Bronchial epithelial cell (primary cell): Measurements from ENCODE around the gene RHD. TPM values are rescaled to one million over a fixed set of nuclear protein-coding genes. Genes with fewer than 3 reads are reported as not detected.
"Not testable (repeated sequence)": the region's sequence is repeated elsewhere in the genome, so short reads cannot be mapped to it uniquely, and the experiment has no call there.

ENCODE experiments used
- DNase-seq: peaks from one replicate; pipeline ENCODE4 v3.0.0-alpha.2; 2010; ENCODE audit warnings: low read depth
- FAIRE-seq: peaks from 2 replicates; lab custom pipeline; 2011; peaks lifted over from hg19 to GRCh38; lab: Jason Lieb, UNC
- H3K27me3 ChIP-seq: 2 replicates; pipeline ENCODE4 v1.5.1; 2011; ENCODE audit warnings: low read length; ENCODE audit not compliant: control insufficient read depth, insufficient read depth
- H3K36me3 ChIP-seq: 2 replicates; pipeline ENCODE4 v1.5.1; 2011; ENCODE audit warnings: low read length; ENCODE audit not compliant: control insufficient read depth, insufficient read depth
- H3K4me3 ChIP-seq: 2 replicates; pipeline ENCODE4 v1.5.1; 2011; ENCODE audit warnings: mild to moderate bottlenecking, low read depth, low read length, control low read depth
- total RNA-seq: library from RNA; depleted of rRNA; stranded (reverse); fragments of >200 nt; gene quantifications from 2 replicates; pipeline ENCODE4 v1.2.1, GENCODE V29; 2014
- TF ChIP-seq, protein P1 (sequence below): IDR thresholded peaks from 2 replicates; pipeline ENCODE4 v1.5.1; 2011; ENCODE audit warnings: mild to moderate bottlenecking, moderate library complexity, low read length, control low read depth, inconsistent platforms; ENCODE audit not compliant: insufficient read depth, severe bottlenecking

The RHD gene
- total RNA-seq, 1 donor from 2014 or later, result not detected

DNA sequence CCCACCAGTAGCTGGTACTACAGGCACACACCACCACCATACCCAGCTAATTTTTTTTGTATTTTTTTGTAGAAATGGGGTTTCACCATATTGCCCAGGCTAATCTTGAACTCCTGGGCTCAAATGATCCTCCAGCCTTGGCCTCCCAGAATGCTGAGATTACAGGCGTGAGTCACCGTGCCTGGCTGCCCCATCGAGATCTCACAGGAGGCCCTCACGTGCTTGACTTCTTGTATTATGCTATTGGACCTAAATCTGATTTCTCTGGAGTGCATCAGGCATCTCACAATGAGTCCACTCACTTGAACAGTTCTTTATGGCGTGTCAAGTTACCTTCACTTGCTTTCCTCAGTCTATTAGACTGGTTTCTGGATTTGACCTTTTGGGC, 15.7 kb upstream of the RHD start:
- no peak overlapping the region for H3K4me3 ChIP-seq
- TF ChIP-seq, protein P1, sequence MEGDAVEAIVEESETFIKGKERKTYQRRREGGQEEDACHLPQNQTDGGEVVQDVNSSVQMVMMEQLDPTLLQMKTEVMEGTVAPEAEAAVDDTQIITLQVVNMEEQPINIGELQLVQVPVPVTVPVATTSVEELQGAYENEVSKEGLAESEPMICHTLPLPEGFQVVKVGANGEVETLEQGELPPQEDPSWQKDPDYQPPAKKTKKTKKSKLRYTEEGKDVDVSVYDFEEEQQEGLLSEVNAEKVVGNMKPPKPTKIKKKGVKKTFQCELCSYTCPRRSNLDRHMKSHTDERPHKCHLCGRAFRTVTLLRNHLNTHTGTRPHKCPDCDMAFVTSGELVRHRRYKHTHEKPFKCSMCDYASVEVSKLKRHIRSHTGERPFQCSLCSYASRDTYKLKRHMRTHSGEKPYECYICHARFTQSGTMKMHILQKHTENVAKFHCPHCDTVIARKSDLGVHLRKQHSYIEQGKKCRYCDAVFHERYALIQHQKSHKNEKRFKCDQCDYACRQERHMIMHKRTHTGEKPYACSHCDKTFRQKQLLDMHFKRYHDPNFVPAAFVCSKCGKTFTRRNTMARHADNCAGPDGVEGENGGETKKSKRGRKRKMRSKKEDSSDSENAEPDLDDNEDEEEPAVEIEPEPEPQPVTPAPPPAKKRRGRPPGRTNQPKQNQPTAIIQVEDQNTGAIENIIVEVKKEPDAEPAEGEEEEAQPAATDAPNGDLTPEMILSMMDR, result no peak
- no peaks in the 10 kb centered on the region for H3K27me3 ChIP-seq
- FAIRE-seq, result no peak
- H3K36me3 ChIP-seq, result no peaks in the 10 kb centered on the region
- DNase-seq, result no peak

DNA sequence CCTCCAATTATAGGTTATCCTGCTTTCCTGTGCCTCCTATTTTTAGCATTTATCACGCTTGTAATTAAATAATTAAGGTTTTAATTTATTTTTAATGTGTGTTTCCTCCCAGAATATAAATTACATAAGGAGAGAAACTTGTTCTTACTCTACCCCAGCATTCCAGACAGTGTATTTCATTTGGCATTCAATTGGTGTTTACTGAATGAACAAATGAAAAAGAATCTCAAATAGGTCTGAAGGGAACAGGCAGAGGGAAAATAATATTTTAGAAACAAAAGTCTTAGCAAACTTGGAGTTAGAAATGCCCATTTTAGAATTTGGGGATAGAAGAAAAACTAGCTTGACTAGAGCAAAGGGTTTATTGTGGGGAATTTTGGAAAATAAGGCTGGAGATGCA, 15.1 kb upstream of the RHD start:
- TF ChIP-seq, protein P1, result no peak
- DNase-seq, result no peak
- no peaks in the 10 kb centered on the region for H3K27me3 ChIP-seq
- H3K4me3 ChIP-seq, result no peak overlapping the region
- FAIRE-seq, result no peak
- H3K36me3 ChIP-seq, result no peaks in the 10 kb centered on the region

DNA sequence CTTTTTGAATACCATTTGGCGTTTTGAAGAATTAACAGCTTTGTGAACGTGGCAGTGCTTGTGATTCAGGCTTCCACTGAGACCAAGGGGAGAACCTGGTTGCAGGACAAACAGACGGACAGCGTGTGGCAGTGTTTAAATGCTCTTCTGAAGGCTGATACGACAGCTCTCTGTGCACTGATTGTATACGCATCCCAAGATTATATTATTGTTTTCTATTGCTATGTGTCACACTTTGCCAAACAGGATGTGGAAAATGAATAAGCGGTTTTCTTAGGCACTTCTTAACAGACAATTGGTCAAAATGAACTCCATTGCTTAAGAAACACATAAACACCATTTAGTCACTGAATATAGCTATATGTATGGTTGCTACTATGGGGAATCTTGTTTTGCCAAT, 12.5 kb upstream of the RHD start:
- TF ChIP-seq, protein P1, result peak; percentile 9

DNA sequence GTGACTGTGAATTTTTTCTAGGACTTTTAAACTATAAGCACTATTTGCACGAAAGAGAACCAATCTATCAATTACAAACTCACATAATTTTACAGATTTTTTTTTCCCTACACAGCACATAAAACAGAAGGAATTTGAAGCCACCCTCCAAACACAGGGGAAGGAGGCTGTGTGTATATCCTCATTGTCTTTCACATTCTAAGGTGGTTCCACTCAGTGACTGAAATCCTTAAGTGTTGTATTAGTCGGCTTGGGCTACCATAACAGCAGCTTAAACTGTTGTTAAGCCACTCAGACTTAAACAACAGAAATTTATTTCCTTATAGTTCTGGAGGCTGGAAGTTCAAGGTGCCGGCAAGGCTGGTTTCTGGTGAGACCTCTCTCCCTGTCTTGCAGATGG, 12.0 kb upstream of the RHD start:
- not testable (repeated sequence) for H3K36me3 ChIP-seq, FAIRE-seq, H3K27me3 ChIP-seq

More for the DNA sequence above, 12.5 kb upstream of the RHD start:
- peak; percentile 71 for DNase-seq
- not testable (repeated sequence) for H3K36me3 ChIP-seq, FAIRE-seq, H3K4me3 ChIP-seq, H3K27me3 ChIP-seq

DNA sequence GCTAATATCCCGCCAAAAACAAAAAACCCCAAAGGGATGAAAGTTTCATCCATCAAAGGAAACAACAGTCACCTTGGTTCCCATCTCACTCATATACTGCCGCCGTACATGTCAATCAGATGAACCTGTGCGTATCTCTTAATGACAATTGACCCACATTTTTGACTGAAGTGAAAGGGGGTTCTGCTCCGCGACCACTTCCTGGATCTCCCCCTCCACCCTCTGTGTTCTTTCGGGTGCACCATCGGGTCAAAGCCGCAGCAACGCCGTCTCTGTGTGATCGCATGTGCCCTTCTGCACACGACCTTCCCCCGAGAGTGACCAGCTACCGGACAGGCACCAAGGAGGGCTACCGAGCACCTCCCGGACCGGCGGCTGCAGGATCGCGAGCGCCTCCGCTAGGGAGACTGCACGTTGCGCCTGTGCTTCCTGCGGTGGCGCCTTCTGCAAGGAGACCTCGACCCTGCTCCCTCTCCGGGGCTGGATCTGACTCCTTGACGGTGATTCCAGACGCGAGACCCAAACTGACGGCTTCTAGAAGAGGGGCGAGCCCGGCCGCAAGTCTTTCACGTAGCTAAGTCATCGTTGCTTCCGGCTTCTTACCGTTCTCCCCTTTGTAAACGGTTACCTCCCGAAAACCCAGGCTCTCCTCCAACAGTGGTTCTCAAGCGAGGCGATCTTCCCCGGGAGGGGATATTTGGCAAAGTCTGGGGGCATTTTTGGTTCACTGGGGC, 5.6 kb upstream of the RHD start:
- not testable (repeated sequence) for FAIRE-seq

More for the DNA sequence above, 12.0 kb upstream of the RHD start:
- not testable (repeated sequence) for DNase-seq, H3K4me3 ChIP-seq

DNA sequence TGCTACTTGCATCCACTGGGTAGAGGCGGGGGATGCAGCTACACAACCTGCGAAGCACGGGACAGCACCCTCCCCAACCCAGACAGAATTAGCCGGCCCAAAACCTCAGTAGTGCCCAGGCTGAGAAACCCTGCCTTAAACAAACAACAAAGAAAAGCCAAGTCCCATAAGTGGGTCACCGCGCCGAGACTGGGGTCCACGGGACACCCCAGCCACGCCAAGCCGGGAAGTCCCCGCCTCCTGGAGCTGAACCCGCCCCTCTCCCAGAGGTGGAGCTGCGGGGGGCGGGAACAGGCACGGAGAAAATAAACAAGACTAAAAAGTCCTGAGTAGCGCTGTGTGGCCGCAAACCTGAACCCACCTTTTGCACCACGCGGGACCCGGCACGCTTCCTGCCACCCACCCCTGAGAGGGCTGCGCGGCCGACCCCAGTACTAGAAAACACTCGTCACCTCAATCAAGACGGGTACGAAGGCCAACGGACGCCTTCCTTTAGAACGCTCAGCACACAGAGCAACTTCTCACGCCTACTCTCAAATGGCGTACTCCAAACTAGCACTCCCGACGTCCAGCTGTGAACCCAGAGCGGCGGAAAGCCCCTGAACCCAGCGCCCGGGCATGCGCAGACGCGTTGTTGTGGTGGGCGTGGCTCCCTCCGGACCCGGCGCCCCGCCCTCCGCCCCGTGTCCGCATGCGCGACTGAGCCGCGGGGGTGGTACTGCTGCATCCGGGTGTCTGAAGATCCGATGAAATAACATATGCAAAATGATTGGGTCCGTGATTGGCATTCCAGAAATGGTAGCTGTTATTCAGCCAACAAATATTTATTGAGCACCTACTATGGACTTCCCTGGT, 4.8 kb upstream of the RHD start:
- H3K27me3 ChIP-seq, DNase-seq, H3K36me3 ChIP-seq, FAIRE-seq, H3K4me3 ChIP-seq: not testable (repeated sequence)

More for the DNA sequence above, 5.6 kb upstream of the RHD start:
- H3K4me3 ChIP-seq, H3K36me3 ChIP-seq, H3K27me3 ChIP-seq, DNase-seq: not testable (repeated sequence)

DNA sequence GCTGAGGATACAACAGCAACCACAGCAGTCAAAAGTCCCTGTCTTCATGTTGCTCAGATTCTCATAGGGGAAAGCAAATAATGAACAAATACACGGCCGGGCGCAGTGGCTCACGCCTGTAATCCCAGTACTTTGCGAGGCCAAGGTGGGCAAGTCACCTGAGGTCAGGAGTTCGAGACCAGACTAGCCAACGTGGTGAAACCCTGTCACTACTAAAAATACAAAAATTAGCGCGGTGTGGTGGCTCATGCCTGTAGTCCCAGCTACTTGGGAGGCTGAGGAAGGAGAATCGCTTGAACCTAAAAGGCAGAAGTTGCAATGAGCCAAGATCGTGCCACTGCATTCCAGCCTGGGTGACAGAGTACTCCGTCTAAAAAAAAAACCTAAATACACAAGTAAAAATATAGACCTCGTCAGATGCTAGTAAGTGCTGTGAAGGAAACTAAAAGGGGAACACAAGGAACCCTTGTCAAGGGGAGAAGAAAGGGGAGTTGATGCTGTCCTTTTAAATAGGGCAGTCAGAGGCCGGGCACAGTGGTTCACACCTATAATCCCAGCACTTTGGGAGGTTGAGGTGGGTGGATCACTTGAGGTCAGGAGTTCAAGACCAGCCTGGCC, 4.1 kb upstream of the RHD start:
- not testable (repeated sequence) for FAIRE-seq, H3K36me3 ChIP-seq, H3K27me3 ChIP-seq, DNase-seq, H3K4me3 ChIP-seq

DNA sequence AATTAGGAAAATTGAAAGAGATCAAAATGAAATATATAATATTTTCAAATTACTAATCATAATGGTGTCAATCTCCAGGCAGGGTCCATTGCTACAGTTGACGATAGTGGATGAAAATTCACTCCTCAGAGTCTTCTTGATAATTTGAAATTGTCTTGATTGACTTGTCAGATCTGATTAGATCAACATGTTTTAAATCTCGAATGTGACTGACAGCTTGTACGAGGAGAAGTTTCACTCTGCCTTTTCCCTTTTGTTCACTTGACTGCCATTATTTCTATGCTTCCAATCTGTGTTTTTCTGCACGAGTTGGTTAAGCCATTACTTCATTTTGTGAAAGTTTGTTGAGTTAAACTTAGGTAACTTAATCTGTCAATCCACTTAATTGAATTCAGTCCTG, 3.3 kb downstream of the RHD start:
- not testable (repeated sequence) for H3K36me3 ChIP-seq, H3K27me3 ChIP-seq, FAIRE-seq, H3K4me3 ChIP-seq, DNase-seq

DNA sequence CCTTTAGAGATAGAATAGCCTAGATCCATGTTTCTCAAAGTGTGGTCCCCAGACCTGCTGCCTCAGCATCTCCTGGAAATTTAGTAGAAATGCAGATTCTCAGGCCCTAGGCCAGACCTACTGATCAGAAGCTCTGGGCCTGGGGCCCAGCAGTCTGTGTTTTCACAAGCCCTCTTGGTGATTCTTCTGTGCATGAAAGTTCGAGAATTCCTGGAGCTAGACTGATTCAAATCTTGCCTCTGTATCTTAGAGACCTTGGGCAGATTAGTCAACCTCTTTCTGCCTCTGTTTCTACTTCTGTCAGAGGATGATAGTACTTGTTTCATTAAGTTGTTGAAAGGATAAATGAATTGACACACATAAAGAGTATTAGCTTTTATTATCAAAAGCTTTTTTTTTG, 5.0 kb downstream of the RHD start:
- not testable (repeated sequence) for H3K4me3 ChIP-seq, H3K36me3 ChIP-seq, DNase-seq, H3K27me3 ChIP-seq
- FAIRE-seq, result peak; percentile 96

DNA sequence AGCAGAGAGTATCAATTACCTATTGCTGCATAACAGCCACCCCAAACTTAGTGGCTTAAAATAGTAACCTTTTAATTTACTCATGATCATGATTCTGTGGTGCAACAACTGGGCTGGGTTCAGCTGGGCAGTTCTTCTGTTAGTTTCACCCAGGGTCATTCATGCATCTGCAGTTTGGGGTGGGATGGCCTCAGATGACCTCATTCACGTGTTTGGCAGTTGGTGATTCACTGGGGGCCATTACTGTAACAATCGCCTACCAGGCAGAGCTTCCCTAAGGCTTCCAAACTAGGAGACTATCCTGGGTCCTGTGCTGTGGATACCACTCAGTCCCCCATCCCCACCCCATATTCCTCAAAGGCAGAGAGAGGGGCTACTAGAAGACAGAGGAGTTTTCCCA, 6.0 kb downstream of the RHD start:
- H3K4me3 ChIP-seq, H3K27me3 ChIP-seq, DNase-seq, H3K36me3 ChIP-seq, FAIRE-seq: not testable (repeated sequence)

DNA sequence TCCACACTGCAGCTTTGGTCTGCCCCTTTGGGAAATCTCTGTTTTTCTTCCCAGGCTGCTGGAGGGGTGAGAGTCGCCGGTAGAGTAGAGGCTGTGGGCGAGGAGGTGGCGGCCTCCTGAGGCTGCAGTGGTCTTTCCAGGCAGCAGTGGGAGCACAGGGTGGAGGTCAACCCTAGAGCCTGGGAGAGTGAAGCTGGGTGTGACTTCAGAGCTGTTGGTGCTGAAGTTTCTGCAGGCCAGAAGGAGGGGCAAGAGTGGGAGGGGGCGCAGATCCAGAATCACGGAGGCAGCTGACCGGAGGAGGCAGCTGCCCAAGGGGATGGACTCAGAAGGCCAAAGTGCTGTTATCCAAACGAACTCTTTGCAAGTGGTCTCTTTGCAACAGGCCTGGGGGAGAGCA, 6.5 kb downstream of the RHD start:
- not testable (repeated sequence) for DNase-seq, FAIRE-seq, H3K27me3 ChIP-seq, H3K4me3 ChIP-seq, H3K36me3 ChIP-seq
